Endothelial cell of umbilical vein (primary cell): Measurements from ENCODE around the gene ASXL2. TPM values are rescaled to one million over a fixed set of nuclear protein-coding genes. Genes with fewer than 3 reads are reported as not detected.

ENCODE experiments used
- BruUV-seq: library from RNA; stranded (reverse); fragments of 400-500 nt; replicated peaks from 2 replicates; lab custom pipeline; 2021; lab: Mats Ljungman, UMichigan
- CTCF ChIA-PET: fragments of 300-600, 350-600 bp; sonication (Branson Sonifier 250); formaldehyde crosslinking; loops from one replicate; lab custom pipeline; 2021; ENCODE audit warnings: antibody characterized with exemption, inconsistent platforms; lab: Charles Lee
- POLR2A ChIA-PET: fragments of 300-600, 350-600 bp; sonication (Branson Sonifier 250); formaldehyde crosslinking; loops from one replicate; lab custom pipeline; 2021; ENCODE audit warnings: antibody characterized with exemption, inconsistent platforms; lab: Charles Lee
- DNase-seq: peaks from one replicate; pipeline ENCODE4 v3.0.0-alpha.2; 2011; ENCODE audit warnings: low read depth, low spot score
- FAIRE-seq: peaks from 2 replicates; lab custom pipeline; 2011; peaks lifted over from hg19 to GRCh38; lab: Jason Lieb, UNC
- H2AFZ ChIP-seq: 2 replicates; pipeline ENCODE4 v1.6.0; 2012; ENCODE audit warnings: low read depth, low read length, control low read depth, inconsistent platforms
- H3K27ac ChIP-seq: 2 replicates; pipeline ENCODE4 v1.5.1; 2011; ENCODE audit warnings: low read depth, mild to moderate bottlenecking, control low read depth, low read length, moderate library complexity; ENCODE audit not compliant: insufficient read depth
- H3K27me3 ChIP-seq, 2 experiments: 2 replicates each; pipeline versions ENCODE4 v1.6.0 to v1.6.1; 2011; ENCODE audit warnings: low read length in 2 of 2, mixed read lengths in 1 of 2; ENCODE audit not compliant: control insufficient read depth in 2 of 2, insufficient read depth in 2 of 2
- H3K36me3 ChIP-seq, 2 experiments: 2 replicates in 1 of 2; 3 replicates in 1 of 2; pipeline ENCODE4 v1.5.1; 2011; ENCODE audit warnings: low read length in 2 of 2, mild to moderate bottlenecking in 1 of 2, moderate library complexity in 1 of 2; ENCODE audit not compliant: control insufficient read depth in 2 of 2, insufficient read depth in 2 of 2; ENCODE audit errors: extremely low read depth in 1 of 2
- H3K4me1 ChIP-seq: 3 replicates; pipeline ENCODE4 v1.5.1; 2011; ENCODE audit warnings: mild to moderate bottlenecking, low read length; ENCODE audit not compliant: control insufficient read depth, insufficient read depth; ENCODE audit errors: extremely low read depth
- H3K4me2 ChIP-seq: 2 replicates; pipeline ENCODE4 v1.6.1; 2011; ENCODE audit warnings: low read length, control low read depth, mixed read lengths; ENCODE audit not compliant: insufficient read depth
- H3K4me3 ChIP-seq, 3 experiments: fragments of 200-600 bp in 1 of 3; sonication (generic), shearing (Covaris generic) in 1 of 3; replicated peaks in 1 of 3; 2 replicates each; pipeline ENCODE4 v1.5.1; 2011 to 2016; ENCODE audit warnings: control low read depth in 3 of 3, low read length in 3 of 3, mild to moderate bottlenecking in 2 of 3, inconsistent platforms in 1 of 3, low read depth in 1 of 3, moderate library complexity in 1 of 3; ENCODE audit not compliant: insufficient read depth in 1 of 3
- H3K79me2 ChIP-seq: 2 replicates; pipeline ENCODE4 v1.6.0; 2012; ENCODE audit warnings: low read length, inconsistent platforms; ENCODE audit not compliant: control insufficient read depth, insufficient read depth
- H3K9ac ChIP-seq: replicated peaks from 2 replicates; pipeline ENCODE3; 2011; ENCODE audit warnings: low read length, control low read depth; ENCODE audit not compliant: insufficient read depth; ENCODE audit errors: extremely low read depth
- H3K9me1 ChIP-seq: replicated peaks from 3 replicates; pipeline ENCODE4 v1.6.0; 2011; ENCODE audit warnings: mild to moderate bottlenecking, low read length; ENCODE audit not compliant: control insufficient read depth, insufficient read depth; ENCODE audit errors: extremely low read depth
- H3K9me3 ChIP-seq: replicated peaks from 2 replicates; pipeline ENCODE4 v1.5.1; 2012; ENCODE audit warnings: low read length, inconsistent platforms; ENCODE audit not compliant: control insufficient read depth, insufficient read depth
- H4K20me1 ChIP-seq: replicated peaks from 2 replicates; pipeline ENCODE3; 2011; ENCODE audit warnings: mild to moderate bottlenecking, low read length; ENCODE audit not compliant: control insufficient read depth, insufficient read depth; ENCODE audit errors: extremely low read depth
- EZH2 ChIP-seq: IDR thresholded peaks from 2 replicates; pipeline ENCODE4 v1.6.1; 2012; ENCODE audit warnings: borderline replicate concordance, low read depth, mild to moderate bottlenecking, moderate library complexity, low read length, inconsistent platforms; ENCODE audit not compliant: severe bottlenecking
- FOS ChIP-seq: IDR thresholded peaks from 2 replicates; pipeline ENCODE4 v1.6.1; 2011; ENCODE audit warnings: mild to moderate bottlenecking, low read length, moderate library complexity, borderline replicate concordance; ENCODE audit not compliant: insufficient read depth
- GATA2 ChIP-seq: IDR thresholded peaks from 2 replicates; pipeline ENCODE4 v1.7.0; 2011; ENCODE audit warnings: low read depth, mild to moderate bottlenecking, moderate library complexity, mixed read lengths, low read length; ENCODE audit not compliant: insufficient read length, insufficient read depth
- JUN ChIP-seq: IDR thresholded peaks from 2 replicates; pipeline ENCODE4 v1.6.1; 2011; ENCODE audit warnings: borderline replicate concordance, low read depth; ENCODE audit not compliant: insufficient read length, insufficient read depth
- MAX ChIP-seq: IDR thresholded peaks from 2 replicates; pipeline ENCODE4 v1.6.1; 2011; ENCODE audit not compliant: insufficient read depth, insufficient read length
- MYC ChIP-seq: IDR thresholded peaks from one replicate; pipeline ENCODE4 v1.6.1; 2011; ENCODE audit warnings: mild to moderate bottlenecking, low read depth, low read length
- POLR2A ChIP-seq: IDR thresholded peaks from 2 replicates; pipeline ENCODE4 v1.6.1; 2012; ENCODE audit warnings: low read depth, mild to moderate bottlenecking, control low read depth, low read length
- POLR2AphosphoS5 ChIP-seq: IDR thresholded peaks from 2 replicates; pipeline ENCODE4 v1.6.1; 2012; ENCODE audit warnings: low read depth, mild to moderate bottlenecking, control low read depth, low read length, moderate library complexity; ENCODE audit not compliant: insufficient read depth
- dilution Hi-C: fragments of 300-500 bp; cut with MboI; formaldehyde crosslinking; loops from one replicate; pipeline ENCODE4 v1.15.0; 2019; ENCODE audit warnings: low sequenced_read_pairs; ENCODE audit not compliant: extremely low pct_ligation_motif_present
- intact Hi-C: fragments of 100-400 bp; cut with micrococcal nuclease; formaldehyde crosslinking; loops from one replicate; pipeline ENCODE4 v1.10.0; 2022
- polyA plus RNA-seq, 4 experiments: library from polyadenylated mRNA; depleted of rRNA in 3 of 4; stranded (reverse) in 3 of 4; unstranded in 1 of 4; fragments of >200 nt; gene quantifications; 2 replicates each; pipeline versions ENCODE4 v1.2.1 to v1.2.3, GENCODE V29; 2011 to 2012; ENCODE audit warnings: missing spikeins in 1 of 4
- total RNA-seq: library from RNA; stranded (reverse); gene quantifications from 2 replicates; pipeline ENCODE4 v1.2.3, GENCODE V29; 2021
- TF ChIP-seq, protein P1 (sequence below), 2 donors: IDR thresholded peaks; 1 replicate in 1 of 2; 2 replicates in 1 of 2; pipeline ENCODE4 v1.5.1; 2011; ENCODE audit warnings: low read length in 2 of 2, mild to moderate bottlenecking in 2 of 2, moderate library complexity in 2 of 2, control low read depth in 1 of 2, inconsistent platforms in 1 of 2, low read depth in 1 of 2; ENCODE audit not compliant: insufficient read depth in 1 of 2; ENCODE audit errors: extremely low read depth in 1 of 2

ASXL2 gene
- total and polyA plus RNA-seq, 2 donors (not counting 3 experiments of a cell fraction or from before 2014, with no cell fraction given) = 6.1 to 33.8 TPM

- POLR2A ChIA-PET = no interaction called here
- no peak for FAIRE-seq
Measured at GRCh38 chr2:25787020-25787419, 91.3 kb downstream of the ASXL2 start.

More at GRCh38 chr2:25787020-25787419, 91.3 kb downstream of the ASXL2 start:
- Histone ChIP-seq H3K27ac (no peak overlapping the region), H3K9me1 (no peaks in the 10 kb centered on the region), H3K9me3 (no peaks in the 10 kb centered on the region), H3K79me2 (no peaks in the 10 kb centered on the region), H3K4me2 (no peak overlapping the region), H3K4me3 (no peak overlapping the region), H3K36me3 (no peaks in the 10 kb centered on the region), H4K20me1 (no peaks in the 10 kb centered on the region), H3K9ac (no peak overlapping the region), H3K27me3 (no peaks in the 10 kb centered on the region), H3K4me1 (no peaks in the 10 kb centered on the region), H2AFZ (no peak overlapping the region)
- CTCF ChIA-PET = no interaction called here
- DNase-seq = no peak
- dilution Hi-C loops (no loop called here), intact Hi-C loops (no loop called here)
- TF ChIP-seq, protein P1, sequence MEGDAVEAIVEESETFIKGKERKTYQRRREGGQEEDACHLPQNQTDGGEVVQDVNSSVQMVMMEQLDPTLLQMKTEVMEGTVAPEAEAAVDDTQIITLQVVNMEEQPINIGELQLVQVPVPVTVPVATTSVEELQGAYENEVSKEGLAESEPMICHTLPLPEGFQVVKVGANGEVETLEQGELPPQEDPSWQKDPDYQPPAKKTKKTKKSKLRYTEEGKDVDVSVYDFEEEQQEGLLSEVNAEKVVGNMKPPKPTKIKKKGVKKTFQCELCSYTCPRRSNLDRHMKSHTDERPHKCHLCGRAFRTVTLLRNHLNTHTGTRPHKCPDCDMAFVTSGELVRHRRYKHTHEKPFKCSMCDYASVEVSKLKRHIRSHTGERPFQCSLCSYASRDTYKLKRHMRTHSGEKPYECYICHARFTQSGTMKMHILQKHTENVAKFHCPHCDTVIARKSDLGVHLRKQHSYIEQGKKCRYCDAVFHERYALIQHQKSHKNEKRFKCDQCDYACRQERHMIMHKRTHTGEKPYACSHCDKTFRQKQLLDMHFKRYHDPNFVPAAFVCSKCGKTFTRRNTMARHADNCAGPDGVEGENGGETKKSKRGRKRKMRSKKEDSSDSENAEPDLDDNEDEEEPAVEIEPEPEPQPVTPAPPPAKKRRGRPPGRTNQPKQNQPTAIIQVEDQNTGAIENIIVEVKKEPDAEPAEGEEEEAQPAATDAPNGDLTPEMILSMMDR (IDR thresholded peaks at IDR 0.05; ENCODE audit: extremely low read depth in 1 of 2, insufficient read depth in 1 of 2, low read depth in 1 of 2, low read length in 2 of 2) = no peak
- no peak for TF ChIP-seq FOS
- no peak for TF ChIP-seq GATA2
- no peak for TF ChIP-seq JUN
- TF ChIP-seq MYC = no peak
- TF ChIP-seq POLR2AphosphoS5 = no peak
- no peak for TF ChIP-seq MAX
- no peak for TF ChIP-seq EZH2
- no peak for TF ChIP-seq POLR2A
- no TSS peak for BruUV-seq
